ENCODE results near the gene COQ10A.

DNA sequence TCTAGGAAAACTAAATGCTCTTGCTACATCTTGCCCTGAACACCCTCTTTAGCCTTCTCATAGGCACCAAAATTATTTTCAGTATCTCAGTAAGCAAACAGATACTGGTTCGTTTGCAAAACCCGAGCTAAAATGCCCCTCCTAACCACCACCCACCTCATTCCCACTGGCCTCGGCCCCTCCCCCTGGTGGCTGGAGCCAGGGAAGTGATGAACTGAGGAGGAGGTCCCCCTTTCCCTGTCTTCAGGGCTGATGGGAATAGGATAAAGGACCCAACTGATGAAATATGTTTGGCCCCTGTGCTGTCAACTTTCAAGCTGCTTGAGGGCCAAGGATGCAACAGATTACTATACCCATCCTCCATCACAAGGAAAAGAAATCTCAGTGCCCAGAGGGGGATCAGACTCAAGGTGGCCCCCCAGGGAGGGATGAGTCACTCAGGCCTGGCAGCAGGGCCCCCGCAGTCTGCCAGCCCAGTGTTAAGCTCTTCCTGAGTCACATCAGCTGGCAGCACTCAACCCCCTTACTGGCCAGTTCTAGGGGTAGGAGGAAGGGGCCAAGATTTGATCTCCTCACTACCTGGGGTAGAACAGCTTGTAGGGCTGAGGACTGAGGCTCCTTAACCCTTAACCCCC, 10.3 kb upstream of the COQ10A start:
- TF ChIP-seq, protein P1, sequence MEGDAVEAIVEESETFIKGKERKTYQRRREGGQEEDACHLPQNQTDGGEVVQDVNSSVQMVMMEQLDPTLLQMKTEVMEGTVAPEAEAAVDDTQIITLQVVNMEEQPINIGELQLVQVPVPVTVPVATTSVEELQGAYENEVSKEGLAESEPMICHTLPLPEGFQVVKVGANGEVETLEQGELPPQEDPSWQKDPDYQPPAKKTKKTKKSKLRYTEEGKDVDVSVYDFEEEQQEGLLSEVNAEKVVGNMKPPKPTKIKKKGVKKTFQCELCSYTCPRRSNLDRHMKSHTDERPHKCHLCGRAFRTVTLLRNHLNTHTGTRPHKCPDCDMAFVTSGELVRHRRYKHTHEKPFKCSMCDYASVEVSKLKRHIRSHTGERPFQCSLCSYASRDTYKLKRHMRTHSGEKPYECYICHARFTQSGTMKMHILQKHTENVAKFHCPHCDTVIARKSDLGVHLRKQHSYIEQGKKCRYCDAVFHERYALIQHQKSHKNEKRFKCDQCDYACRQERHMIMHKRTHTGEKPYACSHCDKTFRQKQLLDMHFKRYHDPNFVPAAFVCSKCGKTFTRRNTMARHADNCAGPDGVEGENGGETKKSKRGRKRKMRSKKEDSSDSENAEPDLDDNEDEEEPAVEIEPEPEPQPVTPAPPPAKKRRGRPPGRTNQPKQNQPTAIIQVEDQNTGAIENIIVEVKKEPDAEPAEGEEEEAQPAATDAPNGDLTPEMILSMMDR (IDR thresholded peaks at IDR 0.05): no peak
- TF ChIP-seq POLR2A (IDR thresholded peaks at IDR 0.05) (no peak), EP300 (IDR thresholded peaks at IDR 0.05) (no peak)

Data from tibial nerve (tissue), 4 donors.